Bladder microvascular endothelial cell (primary cell): ENCODE measurements around the gene UBA5. TPM values are rescaled to one million over a fixed set of nuclear protein-coding genes. Genes with fewer than 3 reads are reported as not detected.

ENCODE experiments used
- total RNA-seq: library from RNA; depleted of rRNA; stranded (reverse); fragments of >200 nt; gene quantifications from 2 replicates; pipeline ENCODE4 v1.2.3, GENCODE V29; 2014

UBA5 gene
- 26.2 and 34.6 TPM in 2 replicates for total RNA-seq

DNA sequence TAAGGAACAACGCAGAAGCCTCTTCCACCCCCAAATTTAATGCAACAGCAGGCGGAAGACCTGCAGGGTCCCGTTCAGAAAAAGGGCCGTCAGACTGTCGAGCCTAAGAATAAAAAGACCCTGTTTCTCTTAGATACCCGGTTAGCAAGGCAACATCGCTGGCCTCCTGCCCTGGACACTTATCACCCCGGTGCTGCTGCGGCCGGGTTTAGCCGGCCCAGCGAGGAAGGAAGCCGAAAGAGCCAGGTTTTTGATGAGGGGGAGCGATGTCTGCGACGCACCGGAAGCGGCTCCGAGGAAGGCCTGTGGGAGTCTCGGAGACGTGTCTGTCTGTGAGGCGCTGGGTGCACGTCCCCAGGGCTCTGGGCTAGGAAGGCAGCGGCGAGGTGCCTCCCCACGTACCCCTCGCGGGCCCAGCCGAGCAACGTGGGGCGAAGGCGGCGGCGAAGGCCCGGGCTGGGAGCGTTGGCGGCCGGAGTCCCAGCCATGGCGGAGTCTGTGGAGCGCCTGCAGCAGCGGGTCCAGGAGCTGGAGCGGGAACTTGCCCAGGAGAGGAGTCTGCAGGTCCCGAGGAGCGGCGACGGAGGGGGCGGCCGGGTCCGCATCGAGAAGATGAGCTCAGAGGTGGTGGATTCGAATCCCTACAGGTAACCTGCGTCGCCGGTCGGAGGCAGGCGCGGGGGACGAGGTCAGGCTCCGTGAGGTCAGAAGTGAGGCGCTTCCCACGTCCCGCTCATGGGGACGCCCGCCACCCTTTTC lies at the start of gene UBA5:
UBA5 (plus strand) TSS at position 278 of the 759 bp plus-strand sequence; CDS start at position 487, 209 bp downstream.

DNA sequence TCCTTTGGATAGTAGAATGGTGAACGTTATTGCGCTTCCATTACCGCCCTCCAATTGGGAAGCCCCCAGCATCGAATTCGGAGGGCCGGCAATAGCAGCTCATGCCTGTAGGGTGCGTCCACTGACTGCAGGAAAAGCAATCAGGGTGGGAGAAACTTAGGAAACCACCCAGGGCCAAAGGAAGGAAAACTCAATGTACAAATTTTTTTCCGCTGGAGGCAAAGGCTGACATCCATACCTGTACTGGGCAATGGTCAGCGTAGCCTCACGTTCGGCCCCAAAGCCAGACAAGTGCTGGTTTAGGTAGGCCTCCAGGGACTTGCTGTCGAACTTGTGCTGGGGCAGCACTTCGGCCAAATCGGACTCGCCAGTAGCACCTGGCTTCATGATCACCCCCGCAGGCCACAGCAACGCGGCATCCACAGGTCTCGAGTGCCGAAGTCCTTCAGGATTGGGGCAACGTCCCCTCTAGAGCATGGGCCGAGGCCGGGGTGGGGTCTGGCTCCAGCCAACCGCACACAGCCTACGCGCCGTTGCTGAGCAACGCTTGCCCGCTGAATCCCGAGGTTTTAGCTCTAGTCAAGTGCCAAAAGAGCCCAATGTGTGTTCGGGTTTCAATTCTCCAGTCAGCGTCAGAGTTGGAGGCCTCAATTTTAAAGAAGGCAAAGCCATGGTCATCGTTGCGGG lies 621 bp upstream of the UBA5 start, which contains the start of gene ACAD11:
ACAD11 (minus strand) TSS at position 445 of the 687 bp plus-strand sequence; CDS start at position 387, 58 bp downstream.

DNA sequence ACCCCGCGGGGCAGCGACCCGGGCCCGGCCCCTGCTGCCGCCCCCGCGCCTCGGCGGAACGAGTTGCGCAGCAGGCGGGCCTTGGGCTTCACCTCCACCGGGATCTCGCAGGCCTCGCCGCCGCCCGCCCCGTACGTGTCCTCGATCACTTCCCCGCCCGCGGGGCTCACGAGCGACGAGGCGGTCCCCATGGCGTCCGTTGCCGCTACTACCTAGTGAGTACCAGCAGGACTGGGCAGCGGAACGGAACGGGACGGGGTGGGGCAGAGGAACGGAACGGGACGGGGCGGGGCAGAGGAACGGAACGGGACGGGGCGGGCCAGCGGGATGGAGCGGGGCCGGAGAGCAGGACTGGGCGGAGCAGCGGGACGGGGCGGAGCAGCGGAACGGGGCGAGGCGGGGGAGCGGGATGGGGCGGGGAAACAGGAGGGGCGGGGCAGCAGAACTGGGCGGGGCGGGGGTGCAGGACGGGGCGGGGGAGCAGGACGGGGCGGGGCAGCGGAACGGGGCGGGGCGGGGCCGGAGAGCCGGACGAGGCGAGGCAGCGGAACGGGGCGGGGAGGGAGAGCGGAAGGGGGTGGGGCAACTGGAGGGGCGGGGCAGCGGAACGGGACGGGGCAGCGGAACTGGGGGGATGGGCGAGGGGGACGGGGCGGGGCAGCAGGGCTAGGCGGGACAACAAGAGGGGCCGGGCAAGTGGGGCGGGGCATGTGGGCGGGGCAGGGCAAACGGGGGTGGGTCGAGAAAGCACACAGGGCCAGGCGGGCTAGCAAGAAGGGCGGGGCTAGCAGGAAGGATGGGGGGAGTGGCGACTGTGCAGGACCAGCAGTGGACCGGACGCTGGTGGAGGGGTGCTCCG lies 62.3 kb downstream of the UBA5 start, which contains the start of gene NPHP3:
NPHP3 (minus strand) TSS at position 245 of the 859 bp plus-strand sequence; CDS start at position 191, 54 bp downstream.

Other genes with a start within 250 kb of the UBA5 start
- 53.9 and 87.4 TPM in 2 replicates for gene DNAJC13, start 242.8 kb upstream of the UBA5 start, total RNA-seq
- 0.49 and 0.50 TPM in 2 replicates for gene ACKR4, start 63.1 kb upstream of the UBA5 start, total RNA-seq
- gene ACAD11, start 520 bp upstream of the UBA5 start, total RNA-seq: 14.2 and 39.6 TPM in 2 replicates
- gene NPHP3, start 62.1 kb downstream of the UBA5 start, total RNA-seq: 14.1 and 36.5 TPM in 2 replicates